Activated naive CD4-positive, alpha-beta T cell treated with Interleukin-2 at 50 U/mL for 16 hours (primary cell): ENCODE data around the gene CDX1.

ENCODE experiments used
- DNase-seq: peaks from one replicate; pipeline ENCODE4 v3.0.0-alpha.2; 2020

Gene CDX1

DNA sequence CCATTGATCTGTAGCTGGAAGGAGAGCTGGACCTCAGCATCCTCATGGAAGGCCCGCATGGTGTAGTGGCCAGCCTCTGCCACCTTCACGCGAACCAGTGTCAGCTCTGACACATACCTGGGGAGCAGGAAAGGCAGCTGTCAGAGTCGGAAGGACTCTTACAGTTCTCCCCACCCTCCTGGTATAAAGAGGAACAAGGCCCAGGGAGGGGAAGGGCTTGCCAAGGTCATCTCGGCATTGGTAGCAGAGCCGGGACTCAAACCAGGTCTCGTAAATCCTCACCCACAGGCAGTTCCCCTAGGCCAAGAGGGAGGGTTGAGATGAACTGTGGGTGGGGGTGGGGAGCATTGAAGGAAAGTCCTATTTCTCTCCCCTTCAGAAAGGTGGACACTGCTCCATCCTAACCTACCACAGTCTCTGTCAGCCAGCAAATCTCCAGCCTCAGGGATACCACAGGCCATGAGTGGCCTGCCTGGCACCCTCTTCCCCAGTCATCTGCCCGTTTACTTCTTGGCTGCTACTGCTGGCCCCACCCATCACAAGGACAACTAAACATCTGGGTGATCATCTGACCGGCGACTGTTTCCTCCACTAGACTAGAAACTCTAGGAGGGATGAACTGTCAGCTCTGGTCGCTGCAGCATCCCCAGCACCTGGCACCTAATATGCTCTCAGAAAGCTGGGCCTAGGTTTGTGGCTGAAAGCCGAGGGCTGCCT, 34.4 kb upstream of the CDX1 start:
- no peak for DNase-seq

DNA sequence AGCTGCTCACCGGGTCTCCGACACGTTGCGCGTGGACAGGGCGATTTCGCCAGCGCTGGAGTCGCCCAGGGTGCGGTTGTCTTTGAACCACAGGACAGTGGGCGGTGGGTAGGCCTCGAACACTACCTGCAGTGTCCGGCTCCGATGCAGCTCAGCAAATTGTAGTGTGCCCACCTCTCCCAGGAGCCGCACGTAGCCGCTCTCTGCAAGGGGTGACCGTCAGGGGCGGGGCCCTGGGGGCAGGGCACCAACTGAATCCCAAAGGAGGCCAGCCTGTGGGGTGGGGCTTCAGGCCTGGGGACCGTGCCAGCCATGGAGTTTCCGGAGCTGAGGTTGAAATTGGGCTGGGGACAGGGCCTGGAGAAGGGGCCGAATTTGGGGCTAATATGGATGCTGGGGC, 33.8 kb upstream of the CDX1 start:
- DNase-seq = no peak

GRCh38 chr5:150133581-150134197, 32.9 kb upstream of the CDX1 start:
- DNase-seq = no peak

GRCh38 chr5:150134198-150134588, 32.4 kb upstream of the CDX1 start:
- no peak for DNase-seq

DNA sequence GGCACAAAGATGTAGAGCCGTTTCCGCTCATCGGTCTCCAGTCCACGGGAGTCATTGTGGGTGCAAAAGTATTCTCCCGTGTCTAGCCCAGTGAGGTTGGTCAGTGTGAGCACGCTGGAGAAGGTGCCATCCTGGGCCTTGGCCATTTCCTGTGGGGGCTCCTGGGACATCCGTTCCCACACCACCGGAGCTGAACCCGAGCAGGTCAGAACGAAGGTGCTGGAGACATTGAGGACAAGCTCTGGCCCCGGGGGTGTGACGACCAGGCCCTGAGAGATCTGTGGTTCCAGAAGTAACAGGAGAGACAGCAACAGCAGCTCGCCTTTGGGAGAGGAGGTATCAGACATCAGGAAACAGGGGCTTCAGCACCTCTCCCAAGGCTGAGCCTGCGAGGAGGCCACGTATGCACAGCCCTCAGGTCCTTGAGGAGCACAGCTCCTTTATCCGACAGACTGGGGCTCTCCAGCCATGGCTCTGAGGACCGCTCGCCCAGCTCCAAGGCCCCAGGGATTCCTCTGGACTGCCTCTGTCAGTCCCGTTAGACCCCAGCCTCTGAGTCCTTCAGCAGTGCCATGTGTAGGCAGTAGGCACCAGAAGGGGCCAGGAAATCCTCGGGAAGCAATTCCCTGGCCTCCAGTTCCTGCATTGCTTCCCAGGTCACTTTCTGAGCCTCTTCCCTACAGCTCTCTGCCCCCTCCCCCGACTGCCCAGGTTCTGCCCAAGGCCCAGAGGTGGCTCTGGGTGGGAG, 30.8 kb upstream of the CDX1 start:
- DNase-seq = no peak

DNA sequence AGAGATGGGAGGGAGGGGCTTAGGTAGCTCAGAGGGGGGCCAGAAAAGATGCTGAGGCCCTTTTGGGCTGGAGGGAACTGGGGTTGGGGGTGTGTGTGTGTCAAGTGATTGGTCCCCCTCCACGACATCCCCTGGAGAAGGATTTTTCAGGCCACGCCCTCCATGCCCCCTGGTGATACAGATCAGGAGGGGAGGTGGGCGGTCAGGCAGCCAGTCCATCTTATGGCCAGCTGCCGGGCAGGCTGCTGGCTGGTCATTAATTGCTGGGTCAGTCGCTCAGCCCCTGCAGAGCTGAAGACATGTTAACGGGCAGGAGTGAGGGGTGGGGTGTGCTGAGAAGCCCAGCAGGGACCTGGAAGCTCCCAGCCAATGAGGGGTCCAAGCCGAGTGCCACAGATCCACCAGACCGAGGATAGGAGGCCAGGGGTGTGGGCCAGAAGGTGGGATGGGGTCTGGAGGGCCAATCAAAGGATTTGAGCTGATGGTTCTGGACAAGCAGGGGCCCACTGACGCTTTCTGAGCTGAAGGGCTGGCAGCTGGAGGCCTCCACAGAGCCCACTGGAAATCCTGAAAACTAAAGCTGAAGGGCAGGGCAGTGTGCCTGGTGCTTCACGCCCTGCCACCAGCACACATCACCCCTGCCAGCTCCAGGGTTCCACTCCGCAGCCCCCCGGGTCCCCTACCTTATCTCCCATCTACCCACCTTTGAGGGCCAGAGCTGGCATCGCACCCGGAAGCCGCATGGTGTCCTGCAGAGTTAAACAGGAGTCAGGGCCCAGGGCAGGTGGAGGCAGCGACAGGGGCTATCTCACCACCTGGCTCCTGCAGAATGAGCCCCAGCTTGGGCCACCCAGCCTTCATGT, 30.0 kb upstream of the CDX1 start:
- DNase-seq = no peak

- no peak for DNase-seq
Measured at GRCh38 chr5:150137168-150137957, 29.2 kb upstream of the CDX1 start.

- DNase-seq = no peak
Measured at GRCh38 chr5:150137997-150138396, 28.6 kb upstream of the CDX1 start.

GRCh38 chr5:150138551-150139265, 27.9 kb upstream of the CDX1 start:
- no peak for DNase-seq

DNA sequence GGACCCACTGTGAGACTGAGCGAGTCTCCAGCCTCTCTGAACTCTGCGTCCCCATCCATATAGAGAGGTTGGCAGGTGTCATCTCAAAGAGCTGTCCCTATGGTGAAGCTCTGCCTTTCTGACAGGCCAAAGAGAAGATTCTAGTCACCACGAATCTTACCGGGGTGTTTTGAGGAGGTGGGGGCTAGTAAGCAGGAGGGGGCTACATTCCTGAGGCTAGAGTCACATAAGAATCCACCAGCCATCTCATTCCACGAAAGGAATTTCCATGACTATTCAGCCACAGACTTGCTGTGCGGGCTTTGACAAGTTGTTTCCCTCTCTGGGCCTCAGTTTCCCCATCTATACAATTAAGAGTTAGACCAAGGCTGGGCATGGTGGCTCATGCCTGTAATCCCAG, 27.2 kb upstream of the CDX1 start:
- DNase-seq = no peak

GRCh38 chr5:150140830-150141229, 25.7 kb upstream of the CDX1 start:
- no peak for DNase-seq

GRCh38 chr5:150141544-150142184, 24.9 kb upstream of the CDX1 start:
- no peak for DNase-seq

DNA sequence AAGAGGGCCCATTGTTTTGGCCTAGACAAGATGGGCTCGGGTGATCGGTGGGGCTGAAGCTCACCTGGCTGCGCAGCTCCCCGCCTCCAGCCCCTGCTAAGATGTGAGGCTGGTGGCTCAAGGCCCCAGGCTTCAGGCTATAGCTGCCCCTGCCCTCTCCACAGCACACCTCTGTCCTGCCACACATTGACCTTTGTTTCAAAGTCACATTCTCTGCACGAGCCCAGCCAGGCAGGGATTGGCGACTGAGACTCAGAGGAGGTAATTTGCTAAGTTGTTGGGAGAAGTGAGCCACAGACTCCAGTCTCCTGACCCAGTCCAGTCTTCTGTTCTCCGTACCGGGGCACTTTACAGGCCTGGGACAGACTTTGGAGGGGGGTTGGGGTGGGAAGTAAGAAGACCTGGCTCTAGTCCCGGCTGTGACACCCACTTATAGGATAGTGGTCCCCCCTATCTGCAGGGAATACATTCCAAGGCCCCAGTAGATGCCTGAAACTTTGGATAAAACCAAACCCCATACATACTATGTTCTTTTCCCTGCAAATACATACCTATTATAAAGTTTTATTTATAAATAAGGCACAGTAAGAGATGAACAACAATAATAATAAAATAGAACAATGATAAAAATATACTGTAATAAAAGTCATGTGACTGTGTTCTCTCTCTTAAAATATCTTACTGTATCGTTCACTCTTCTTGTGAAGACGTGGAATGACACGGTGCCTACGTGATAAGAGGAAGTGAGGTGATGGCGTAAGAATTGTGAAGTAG, 24.2 kb upstream of the CDX1 start:
- DNase-seq = no peak

GRCh38 chr5:150142959-150143349, 23.6 kb upstream of the CDX1 start:
- DNase-seq = no peak

DNA sequence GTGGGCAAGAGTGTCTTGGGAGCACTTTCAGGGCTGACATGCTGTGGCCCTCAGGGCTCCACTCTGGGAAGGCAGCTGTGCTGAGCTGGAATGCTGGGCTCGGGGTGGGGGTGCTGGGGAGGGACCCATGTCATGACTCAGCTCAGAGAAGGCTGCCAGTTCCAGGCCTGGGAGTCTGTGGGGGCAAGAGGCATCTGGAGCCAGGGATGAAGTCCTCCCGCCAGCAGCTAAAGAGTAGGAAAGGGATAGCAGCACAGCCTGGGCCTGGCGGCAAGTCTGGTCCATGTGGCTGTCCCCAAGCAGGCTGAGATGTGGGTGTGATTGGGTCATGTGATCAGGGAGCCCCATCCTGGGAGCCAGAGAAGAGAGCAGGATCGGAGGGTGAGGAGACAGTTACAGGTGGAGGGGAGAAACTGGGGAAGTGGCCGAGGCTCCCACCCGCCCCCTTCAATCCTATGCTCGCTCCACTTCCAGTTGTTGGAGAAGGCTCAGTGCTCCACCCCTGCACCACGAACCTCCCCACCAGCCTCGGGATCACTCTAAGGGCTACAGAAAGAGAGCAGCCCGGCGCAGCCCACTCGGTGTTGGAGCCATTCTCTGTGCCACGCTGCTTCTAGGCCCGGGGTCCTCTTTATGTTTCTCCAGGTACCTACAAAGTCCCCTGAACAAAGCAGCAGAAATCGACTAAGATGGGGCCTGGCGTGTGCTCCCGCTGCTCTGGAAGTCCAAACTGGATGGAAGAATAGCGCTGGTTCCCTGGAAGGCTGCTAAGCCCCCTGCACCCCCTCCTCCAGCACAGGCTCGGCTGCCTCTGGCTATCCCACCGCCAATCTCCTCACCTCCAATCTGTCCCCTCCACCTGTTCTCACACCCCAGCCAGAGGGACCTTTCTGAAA, 23.0 kb upstream of the CDX1 start:
- no peak for DNase-seq

DNA sequence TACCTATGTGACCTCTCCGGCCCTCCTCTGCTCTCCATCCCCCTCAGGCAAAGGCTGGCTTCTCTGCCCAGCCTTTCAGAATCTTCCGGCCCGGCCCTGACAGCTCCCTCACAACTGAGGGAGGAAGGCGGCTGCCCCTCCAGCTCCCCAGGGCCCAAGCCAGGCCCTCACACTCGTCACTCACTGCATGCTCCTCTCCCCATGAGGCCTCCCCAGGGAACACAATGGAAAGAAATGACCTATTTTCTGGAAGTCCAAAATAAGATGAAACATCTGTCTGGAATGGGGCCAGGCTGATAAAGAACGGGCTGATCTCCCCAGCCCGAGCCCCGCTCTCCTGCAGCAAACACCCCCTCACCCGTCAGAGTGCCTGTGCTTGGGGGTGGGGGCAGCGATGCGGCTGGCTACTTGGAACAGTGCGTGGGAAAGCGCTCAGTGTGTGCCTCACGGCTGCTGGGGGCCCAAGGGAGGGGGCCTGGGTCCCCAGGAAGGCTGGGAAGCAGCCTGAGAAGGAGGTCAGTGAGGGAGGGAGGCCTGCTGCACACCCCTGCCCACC, 22.3 kb upstream of the CDX1 start:
- DNase-seq = no peak

DNA sequence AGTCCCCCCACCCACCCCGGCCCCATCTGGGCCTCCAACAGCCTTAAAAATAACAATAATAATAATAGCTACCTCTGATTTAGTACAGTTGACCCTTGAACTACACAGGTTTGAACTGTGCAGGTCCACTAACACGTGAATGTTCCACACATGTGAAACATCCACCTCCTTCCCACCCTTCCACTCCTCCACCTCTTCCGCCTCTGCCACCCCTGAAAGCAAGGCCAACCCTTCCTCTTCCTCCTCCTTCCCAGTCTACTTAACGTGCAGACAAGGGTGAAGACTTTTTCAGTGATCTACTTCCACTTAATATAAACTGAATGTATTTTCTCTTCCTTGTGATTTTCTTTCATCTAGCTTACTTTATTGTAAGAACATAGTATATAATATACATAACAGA, 21.7 kb upstream of the CDX1 start:
- no peak for DNase-seq

- no peak for DNase-seq
Measured at GRCh38 chr5:150146235-150146634, 20.3 kb upstream of the CDX1 start.
